Coronary artery (tissue), 2 donors: Measurements from ENCODE around the gene KIF5A.

ENCODE experiments used
- DNase-seq: peaks from one replicate; pipeline ENCODE4 v3.0.0-alpha.2; 2017; ENCODE audit warnings: low spot score
- H3K27ac ChIP-seq, 2 donors: fragments of 200-600 bp; sonication (generic); one replicate each; pipeline ENCODE4 v1.5.1; 2016 to 2019
- H3K4me3 ChIP-seq: fragments of 200-600 bp; sonication (generic); 2 replicates; pipeline ENCODE4 v1.5.1; 2016; ENCODE audit warnings: mild to moderate bottlenecking, moderate library complexity
- CTCF ChIP-seq: fragments of 200-600 bp; sonication (generic); IDR thresholded peaks from one replicate; pipeline ENCODE4 v1.5.1; 2019; ENCODE audit warnings: antibody characterized with exemption

The KIF5A gene

GRCh38 chr12:57619434-57620244 is 69.8 kb downstream of the KIF5A start:
- no peak for DNase-seq
- TF ChIP-seq CTCF, result no peak
- H3K4me3 ChIP-seq, result no peak overlapping the region

GRCh38 chr12:57620245-57620935 is 70.5 kb downstream of the KIF5A start:
- no peak for TF ChIP-seq CTCF
- Histone ChIP-seq H3K4me3 (peak overlapping the region; percentile 72), H3K27ac (no peak overlapping the region)
- DNase-seq, result no peak

More at GRCh38 chr12:57619434-57620244, 69.8 kb downstream of the KIF5A start:
- no peak overlapping the region for H3K27ac ChIP-seq

DNA sequence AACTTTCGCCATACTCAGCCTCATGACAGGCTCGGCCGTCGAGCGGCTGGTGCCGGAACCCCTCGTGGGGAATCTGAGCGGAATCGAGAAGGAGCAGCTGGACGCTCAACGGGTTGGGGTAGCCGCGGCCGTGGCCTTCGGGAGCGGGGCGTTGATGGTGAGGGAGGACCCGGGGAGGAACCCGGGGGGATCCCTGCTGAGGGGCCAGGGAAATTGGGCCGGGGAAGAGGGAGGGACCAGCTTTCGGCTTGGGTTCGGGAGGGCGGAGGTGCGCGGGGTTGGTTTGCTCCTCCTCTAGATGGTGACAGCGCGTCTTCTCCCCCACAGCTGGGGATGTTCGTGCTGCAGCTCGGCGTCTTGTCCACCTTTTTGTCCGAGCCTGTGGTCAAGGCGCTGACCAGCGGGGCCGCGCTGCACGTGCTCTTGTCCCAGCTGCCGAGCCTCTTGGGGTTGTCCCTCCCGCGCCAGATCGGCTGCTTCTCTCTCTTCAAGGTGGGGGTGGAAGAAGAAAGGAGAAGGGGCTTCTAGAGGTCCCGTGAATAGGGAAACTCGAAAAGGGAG is 71.2 kb downstream of the KIF5A start:
- Histone ChIP-seq H3K27ac (no peak overlapping the region), H3K4me3 (peak overlapping the region; percentile 72)
- TF ChIP-seq CTCF, result no peak
- peak; percentile 70 for DNase-seq

GRCh38 chr12:57621497-57622292 is 71.9 kb downstream of the KIF5A start:
- peak; percentile 70 for DNase-seq
- Histone ChIP-seq H3K27ac (no peak overlapping the region), H3K4me3 (peak overlapping the region; percentile 72)
- peak; percentile 96 for TF ChIP-seq CTCF

- H3K4me3 ChIP-seq, result no peak overlapping the region
- TF ChIP-seq CTCF, result no peak
- H3K27ac ChIP-seq, result no peak overlapping the region
Measured at GRCh38 chr12:57622293-57623245, 72.7 kb downstream of the KIF5A start.

DNA sequence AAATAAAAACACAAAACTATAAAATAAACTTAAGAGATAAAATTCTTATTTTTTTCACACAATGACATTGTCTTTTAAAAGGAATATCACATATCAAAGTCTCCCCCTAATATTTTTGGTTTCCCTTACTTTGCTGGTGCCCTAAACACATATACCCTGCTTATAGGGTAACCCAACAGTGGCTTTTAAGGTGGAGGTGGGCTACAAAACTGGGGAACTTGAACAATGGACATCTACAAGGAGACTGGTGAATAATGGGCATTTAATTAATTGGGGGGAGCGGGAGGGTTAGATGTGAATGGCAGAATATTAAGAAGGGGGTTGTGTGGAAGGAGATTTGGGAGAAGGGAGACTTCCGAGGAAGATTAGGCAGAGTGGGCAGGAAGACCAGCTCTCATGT is 73.5 kb downstream of the KIF5A start:
- no peak overlapping the region for H3K4me3 ChIP-seq
- no peak for TF ChIP-seq CTCF
- H3K27ac ChIP-seq, result no peak overlapping the region
- no peak for DNase-seq

More at GRCh38 chr12:57622293-57623245, 72.7 kb downstream of the KIF5A start:
- peak; percentile 66 for DNase-seq
